Peyer's patch (tissue), 4 donors: ENCODE results near the gene EHBP1. TPM values are rescaled to one million over a fixed set of nuclear protein-coding genes. Genes with fewer than 3 reads are reported as not detected.
"Not testable (repeated sequence)": the region's sequence is repeated elsewhere in the genome, so short reads cannot be mapped to it uniquely, and the experiment has no call there.

ENCODE experiments used
- DNase-seq, 3 donors: peaks; one replicate each; pipeline ENCODE4 v3.0.0-alpha.2; 2017 to 2019
- H3K27ac ChIP-seq, 4 donors: fragments of 200-600 bp; sonication (generic); one replicate each; pipeline ENCODE4 v1.5.1; 2016 to 2019
- H3K27me3 ChIP-seq, 2 donors: fragments of 200-600 bp; sonication (generic); one replicate each; pipeline ENCODE4 v1.5.1; 2019
- H3K36me3 ChIP-seq, 3 donors: fragments of 200-600 bp; sonication (generic); one replicate each; pipeline ENCODE4 v1.5.1; 2016 to 2019
- H3K4me1 ChIP-seq, 4 donors: fragments of 200-600 bp; sonication (generic); one replicate each; pipeline ENCODE4 v1.5.1; 2016 to 2019
- H3K4me3 ChIP-seq, 4 donors: fragments of 200-600 bp; sonication (generic); 1 replicate in 3 of 4; 2 replicates in 1 of 4; pipeline ENCODE4 v1.5.1; 2016 to 2019; ENCODE audit warnings: mild to moderate bottlenecking in 1 of 4
- H3K9me3 ChIP-seq, 4 donors: fragments of 200-600 bp; sonication (generic); one replicate each; pipeline ENCODE4 v1.5.1; 2016 to 2019; ENCODE audit warnings: mild to moderate bottlenecking in 1 of 4
- POLR2A ChIP-seq, 2 donors: fragments of 450-650 bp; IDR thresholded peaks; one replicate each; pipeline ENCODE4 v1.5.1; 2017; ENCODE audit warnings: antibody characterized with exemption in 2 of 2, mild to moderate bottlenecking in 2 of 2, moderate library complexity in 2 of 2
- total RNA-seq, 4 donors: library from RNA; depleted of rRNA; stranded (reverse); fragments of >200 nt; gene quantifications; one replicate each; pipeline ENCODE4 v1.1.0, GENCODE V29; 2016
- TF ChIP-seq, protein P1 (sequence below), 6 experiments: fragments of 450-650 bp in 4 of 6; fragments of 200-600 bp in 2 of 6; sonication (generic) in 1 of 6; IDR thresholded peaks; one replicate each; pipeline ENCODE4 v1.5.1; 2017 to 2019; ENCODE audit warnings: antibody characterized with exemption in 6 of 6, mild to moderate bottlenecking in 3 of 6, moderate library complexity in 1 of 6

The EHBP1 gene
- total RNA-seq, 4 donors from 2014 or later = 27.1 to 190 (median 60.8) TPM

DNA sequence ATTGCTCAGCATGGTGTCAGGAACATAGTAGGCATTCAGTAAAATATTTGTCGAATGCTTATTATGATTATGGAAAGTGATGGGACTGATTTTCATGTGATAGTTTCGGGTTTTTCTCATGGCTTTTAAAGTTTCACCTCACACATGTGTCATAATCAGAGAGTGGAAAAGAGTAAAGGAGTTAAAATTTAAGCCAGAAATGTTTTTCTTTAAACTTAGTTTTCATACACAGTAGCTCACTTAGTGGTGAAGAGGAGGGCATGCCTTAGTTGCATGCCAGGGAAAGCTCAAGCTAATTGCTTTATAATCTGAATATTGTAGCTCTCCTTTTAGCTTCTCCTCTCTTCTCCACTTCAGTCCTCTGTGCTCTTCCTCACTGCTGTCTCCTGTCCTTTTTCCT, 38.0 kb downstream of the EHBP1 start:
- Histone ChIP-seq H3K36me3 (no peaks in the 10 kb centered on the region), H3K4me3 (no peak overlapping the region), H3K4me1 (no peaks in the 10 kb centered on the region), H3K27me3 (no peaks in the 10 kb centered on the region), H3K9me3 (no peaks in the 10 kb centered on the region), H3K27ac (no peak overlapping the region)
- no peak for TF ChIP-seq POLR2A (IDR thresholded peaks at IDR 0.05)
- TF ChIP-seq, protein P1, sequence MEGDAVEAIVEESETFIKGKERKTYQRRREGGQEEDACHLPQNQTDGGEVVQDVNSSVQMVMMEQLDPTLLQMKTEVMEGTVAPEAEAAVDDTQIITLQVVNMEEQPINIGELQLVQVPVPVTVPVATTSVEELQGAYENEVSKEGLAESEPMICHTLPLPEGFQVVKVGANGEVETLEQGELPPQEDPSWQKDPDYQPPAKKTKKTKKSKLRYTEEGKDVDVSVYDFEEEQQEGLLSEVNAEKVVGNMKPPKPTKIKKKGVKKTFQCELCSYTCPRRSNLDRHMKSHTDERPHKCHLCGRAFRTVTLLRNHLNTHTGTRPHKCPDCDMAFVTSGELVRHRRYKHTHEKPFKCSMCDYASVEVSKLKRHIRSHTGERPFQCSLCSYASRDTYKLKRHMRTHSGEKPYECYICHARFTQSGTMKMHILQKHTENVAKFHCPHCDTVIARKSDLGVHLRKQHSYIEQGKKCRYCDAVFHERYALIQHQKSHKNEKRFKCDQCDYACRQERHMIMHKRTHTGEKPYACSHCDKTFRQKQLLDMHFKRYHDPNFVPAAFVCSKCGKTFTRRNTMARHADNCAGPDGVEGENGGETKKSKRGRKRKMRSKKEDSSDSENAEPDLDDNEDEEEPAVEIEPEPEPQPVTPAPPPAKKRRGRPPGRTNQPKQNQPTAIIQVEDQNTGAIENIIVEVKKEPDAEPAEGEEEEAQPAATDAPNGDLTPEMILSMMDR (IDR thresholded peaks at IDR 0.05) = no peak
- no peak for DNase-seq

DNA sequence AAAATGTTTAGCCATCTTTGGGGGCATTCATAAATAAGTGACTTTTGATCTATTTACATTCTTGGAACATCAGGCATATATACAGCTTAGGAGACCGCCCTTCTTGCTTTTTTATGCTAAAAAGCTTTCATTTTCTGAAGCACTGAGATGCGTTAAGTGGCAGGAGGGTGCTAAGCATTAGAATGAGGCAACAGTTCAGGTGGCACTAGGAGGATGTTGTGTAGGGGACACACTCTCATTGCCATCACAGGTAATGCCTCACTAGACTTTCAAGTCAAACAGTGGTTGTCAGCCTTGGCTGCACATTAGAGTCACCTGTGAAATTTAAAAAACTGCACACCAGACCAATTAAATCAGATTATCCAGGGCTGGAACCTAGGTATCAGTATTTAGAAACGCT, 39.1 kb downstream of the EHBP1 start:
- H3K27me3 ChIP-seq = no peaks in the 10 kb centered on the region
- no peaks in the 10 kb centered on the region for H3K36me3 ChIP-seq
- no peak overlapping the region for H3K27ac ChIP-seq
- no peaks in the 10 kb centered on the region for H3K4me1 ChIP-seq
- H3K4me3 ChIP-seq = no peak overlapping the region
- no peak for DNase-seq
- no peaks in the 10 kb centered on the region for H3K9me3 ChIP-seq
- no peak for TF ChIP-seq POLR2A (IDR thresholded peaks at IDR 0.05)
- TF ChIP-seq, protein P1 (IDR thresholded peaks at IDR 0.05) = no peak

DNA sequence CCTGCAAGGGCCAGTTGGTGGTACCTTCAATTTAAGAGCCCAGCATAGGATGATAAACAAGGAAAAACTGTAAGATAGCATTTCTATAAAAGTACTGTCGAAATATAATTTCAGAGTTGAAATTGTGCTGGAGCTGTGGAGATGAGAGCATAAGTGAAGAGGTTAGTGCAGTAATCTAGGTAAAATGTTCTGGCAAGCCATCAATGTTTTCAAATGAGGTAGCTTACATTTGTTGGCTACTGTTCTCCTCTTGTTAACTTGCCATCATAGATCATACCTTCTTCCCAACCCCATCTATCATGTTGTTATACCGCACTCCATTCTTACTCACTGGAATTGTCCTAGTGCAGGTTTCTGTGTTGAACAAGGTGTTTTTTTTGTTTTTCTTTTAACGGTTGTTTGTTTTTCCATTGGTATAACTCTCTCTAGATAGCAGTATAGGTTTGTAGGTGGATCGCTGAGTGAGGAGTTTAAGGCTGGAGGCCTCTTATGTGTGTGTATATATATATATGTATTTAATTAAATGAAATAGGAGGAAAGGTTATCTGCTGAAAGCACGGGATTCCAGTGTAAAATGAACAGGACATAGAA, 40.5 kb downstream of the EHBP1 start:
- Histone ChIP-seq H3K9me3 (no peaks in the 10 kb centered on the region), H3K4me1 (no peaks in the 10 kb centered on the region), H3K36me3 (no peaks in the 10 kb centered on the region), H3K4me3 (no peak overlapping the region), H3K27ac (no peak overlapping the region), H3K27me3 (no peaks in the 10 kb centered on the region)
- no peak for DNase-seq
- TF ChIP-seq, protein P1 (IDR thresholded peaks at IDR 0.05) = no peak
- no peak for TF ChIP-seq POLR2A (IDR thresholded peaks at IDR 0.05)

DNA sequence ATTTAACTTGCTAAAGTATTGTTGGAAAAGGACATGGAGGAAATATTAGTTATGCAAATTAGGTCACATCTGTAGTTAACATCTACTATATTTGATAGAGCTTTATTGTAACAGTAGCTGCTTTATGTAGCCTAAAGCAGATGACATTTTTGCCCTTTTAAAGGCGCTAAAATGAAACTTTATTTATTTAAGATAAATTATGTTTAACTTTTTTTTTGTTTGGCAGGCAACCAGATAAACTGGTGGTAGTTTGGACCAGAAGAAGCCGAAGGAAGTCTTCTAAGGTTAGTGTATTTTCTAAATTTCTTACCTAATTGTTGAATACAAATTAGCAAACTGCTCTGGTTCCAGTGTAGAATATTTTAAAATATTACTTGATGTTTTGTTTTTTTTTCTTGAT, 41.7 kb downstream of the EHBP1 start:
- no peaks in the 10 kb centered on the region for H3K36me3 ChIP-seq
- H3K27me3 ChIP-seq = no peaks in the 10 kb centered on the region
- no peak for DNase-seq
- H3K4me3 ChIP-seq = no peak overlapping the region
- H3K27ac ChIP-seq = no peak overlapping the region
- no peaks in the 10 kb centered on the region for H3K4me1 ChIP-seq
- no peaks in the 10 kb centered on the region for H3K9me3 ChIP-seq
- TF ChIP-seq, protein P1 (IDR thresholded peaks at IDR 0.05) = no peak
- TF ChIP-seq POLR2A (IDR thresholded peaks at IDR 0.05) = no peak

DNA sequence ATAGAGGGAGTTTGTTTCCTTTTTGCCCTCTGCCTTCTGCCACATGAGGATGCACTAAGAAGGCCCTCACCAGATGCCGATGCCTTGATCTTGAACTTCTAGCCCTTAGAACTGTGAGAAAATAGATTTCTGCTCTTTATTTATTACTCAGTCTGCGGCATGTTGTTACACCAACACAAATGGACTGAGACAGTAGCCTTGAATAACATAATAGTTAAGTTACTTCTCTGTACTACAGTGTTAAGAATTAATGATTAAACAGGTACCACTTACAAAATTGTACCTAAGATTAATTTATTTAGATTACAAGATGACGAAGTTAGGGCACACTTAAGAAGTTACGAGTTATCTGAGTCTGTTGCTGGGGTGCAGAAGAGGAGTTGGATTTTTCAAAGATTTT, 42.4 kb downstream of the EHBP1 start:
- no peaks in the 10 kb centered on the region for H3K4me1 ChIP-seq
- TF ChIP-seq POLR2A (IDR thresholded peaks at IDR 0.05) = no peak
- TF ChIP-seq, protein P1 (IDR thresholded peaks at IDR 0.05) = no peak
- H3K9me3 ChIP-seq = no peaks in the 10 kb centered on the region
- H3K27ac ChIP-seq = no peak overlapping the region
- no peak overlapping the region for H3K4me3 ChIP-seq
- H3K27me3 ChIP-seq = no peaks in the 10 kb centered on the region
- no peak for DNase-seq
- H3K36me3 ChIP-seq = no peaks in the 10 kb centered on the region

DNA sequence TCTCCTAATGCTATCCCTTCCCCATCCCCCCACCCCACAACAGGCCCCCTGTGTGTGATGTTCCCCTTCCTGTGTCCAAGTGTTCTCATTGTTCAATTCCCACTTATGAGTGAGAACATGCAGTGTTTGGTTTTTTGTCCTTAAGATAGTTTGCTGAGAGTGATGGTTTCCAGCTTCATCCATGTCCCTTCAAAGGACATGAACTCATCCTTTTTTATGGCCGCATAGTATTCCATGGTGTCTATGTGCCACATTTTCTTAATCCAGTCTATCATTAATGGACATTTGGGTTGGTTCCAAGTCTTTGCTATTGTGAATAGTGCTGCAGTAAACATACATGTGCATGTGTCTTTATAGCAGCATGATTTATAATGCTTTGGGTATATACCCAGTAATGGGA, 43.6 kb downstream of the EHBP1 start:
- not testable (repeated sequence) for H3K4me3 ChIP-seq, H3K9me3 ChIP-seq, H3K27me3 ChIP-seq, H3K27ac ChIP-seq, H3K36me3 ChIP-seq, H3K4me1 ChIP-seq, DNase-seq
